Stromal cell of bone marrow (primary cell): ENCODE measurements around the gene CIRBP.
"Not testable (repeated sequence)": the region's sequence is repeated elsewhere in the genome, so short reads cannot be mapped to it uniquely, and the experiment has no call there.

Experiments
- DNase-seq: peaks from one replicate; pipeline ENCODE4 v3.0.0-alpha.2; 2012; ENCODE audit warnings: low read depth

CIRBP gene

GRCh38 chr19:1290703-1291651 lies 21.8 kb downstream of the CIRBP start:
- DNase-seq, result no peak

GRCh38 chr19:1291761-1292418 lies 22.8 kb downstream of the CIRBP start:
- DNase-seq, result no peak

GRCh38 chr19:1292419-1293151 lies 23.5 kb downstream of the CIRBP start:
- no peak for DNase-seq

- DNase-seq, result no peak
Measured at GRCh38 chr19:1293782-1294604, 24.9 kb downstream of the CIRBP start.

- DNase-seq, result no peak
Measured at GRCh38 chr19:1294688-1295087, 25.6 kb downstream of the CIRBP start.

- no peak for DNase-seq
Measured at GRCh38 chr19:1295169-1296012, 26.3 kb downstream of the CIRBP start.

- no peak for DNase-seq
Measured at GRCh38 chr19:1296078-1296477, 26.9 kb downstream of the CIRBP start.

GRCh38 chr19:1296575-1297271 lies 27.6 kb downstream of the CIRBP start:
- DNase-seq, result no peak

- no peak for DNase-seq
Measured at GRCh38 chr19:1298235-1298634, 29.1 kb downstream of the CIRBP start.

GRCh38 chr19:1299801-1300200 lies 30.7 kb downstream of the CIRBP start:
- DNase-seq, result no peak

- DNase-seq, result no peak
Measured at GRCh38 chr19:1300744-1301490, 31.8 kb downstream of the CIRBP start.

- DNase-seq, result no peak
Measured at GRCh38 chr19:1302533-1303239, 33.6 kb downstream of the CIRBP start.

- no peak for DNase-seq
Measured at GRCh38 chr19:1304197-1304924, 35.2 kb downstream of the CIRBP start.

GRCh38 chr19:1305354-1305753 lies 36.2 kb downstream of the CIRBP start:
- DNase-seq, result not testable (repeated sequence)

GRCh38 chr19:1307320-1307719 lies 38.2 kb downstream of the CIRBP start:
- DNase-seq, result no peak

- no peak for DNase-seq
Measured at GRCh38 chr19:1307755-1308303, 38.7 kb downstream of the CIRBP start.

GRCh38 chr19:1308718-1309117 lies 39.6 kb downstream of the CIRBP start:
- DNase-seq, result no peak
